Measurements from ENCODE around the gene PDGFD. TPM values are rescaled to one million over a fixed set of nuclear protein-coding genes. Genes with fewer than 3 reads are reported as not detected.

PDGFD gene
- total RNA-seq, 1 donor from 2014 or later: 5.0 TPM

DNA sequence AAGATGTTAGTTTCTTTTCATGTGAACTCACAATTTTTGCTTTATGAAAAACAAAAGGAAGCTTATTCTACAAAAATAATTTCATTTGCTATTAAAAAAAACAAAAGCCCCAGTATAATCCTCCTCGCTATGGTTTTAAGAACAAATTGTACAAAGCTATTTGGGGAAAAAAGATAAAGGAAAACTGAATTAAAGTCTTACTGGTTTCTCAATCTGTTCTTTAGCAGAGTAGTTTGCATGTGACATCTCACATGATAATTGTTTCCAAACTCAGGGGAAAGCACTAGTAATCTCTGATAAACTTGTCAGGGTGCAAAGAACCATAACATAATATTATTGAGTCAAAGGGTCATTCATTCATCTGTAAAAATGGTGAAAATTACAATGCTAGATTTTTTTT lies 130.4 kb downstream of the PDGFD start:
- intact Hi-C loops (cut with DNase I): no loop called here
- no peaks in the 10 kb centered on the region for H3K27me3 ChIP-seq
- H3K36me3 ChIP-seq: no peaks in the 10 kb centered on the region
- H3K9me3 ChIP-seq: no peaks in the 10 kb centered on the region
- ATAC-seq: no peak
- no peak for DNase-seq
- TF ChIP-seq, protein P1, sequence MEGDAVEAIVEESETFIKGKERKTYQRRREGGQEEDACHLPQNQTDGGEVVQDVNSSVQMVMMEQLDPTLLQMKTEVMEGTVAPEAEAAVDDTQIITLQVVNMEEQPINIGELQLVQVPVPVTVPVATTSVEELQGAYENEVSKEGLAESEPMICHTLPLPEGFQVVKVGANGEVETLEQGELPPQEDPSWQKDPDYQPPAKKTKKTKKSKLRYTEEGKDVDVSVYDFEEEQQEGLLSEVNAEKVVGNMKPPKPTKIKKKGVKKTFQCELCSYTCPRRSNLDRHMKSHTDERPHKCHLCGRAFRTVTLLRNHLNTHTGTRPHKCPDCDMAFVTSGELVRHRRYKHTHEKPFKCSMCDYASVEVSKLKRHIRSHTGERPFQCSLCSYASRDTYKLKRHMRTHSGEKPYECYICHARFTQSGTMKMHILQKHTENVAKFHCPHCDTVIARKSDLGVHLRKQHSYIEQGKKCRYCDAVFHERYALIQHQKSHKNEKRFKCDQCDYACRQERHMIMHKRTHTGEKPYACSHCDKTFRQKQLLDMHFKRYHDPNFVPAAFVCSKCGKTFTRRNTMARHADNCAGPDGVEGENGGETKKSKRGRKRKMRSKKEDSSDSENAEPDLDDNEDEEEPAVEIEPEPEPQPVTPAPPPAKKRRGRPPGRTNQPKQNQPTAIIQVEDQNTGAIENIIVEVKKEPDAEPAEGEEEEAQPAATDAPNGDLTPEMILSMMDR (IDR thresholded peaks at IDR 0.05): no peak
- no peak overlapping the region for H3K4me3 ChIP-seq
- no peaks in the 10 kb centered on the region for H3K4me1 ChIP-seq
- no peak overlapping the region for H3K27ac ChIP-seq

DNA sequence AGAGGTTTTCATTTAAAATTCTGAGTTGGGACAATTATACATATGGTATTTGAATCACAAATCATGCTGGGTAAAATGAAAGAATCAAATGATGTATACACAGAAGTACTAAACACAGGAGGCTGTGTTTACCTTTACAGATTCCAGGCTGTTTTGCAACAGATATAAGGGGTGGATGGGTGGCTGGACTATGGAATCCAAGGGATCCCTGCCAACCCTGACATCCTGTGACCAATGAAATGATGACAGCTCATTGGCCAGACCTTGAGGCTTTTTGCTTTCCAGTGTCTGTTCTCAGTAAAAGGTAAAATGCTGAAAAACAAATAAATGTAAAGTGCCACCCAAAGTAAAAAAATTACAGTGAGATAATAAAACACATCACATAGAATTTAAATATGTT lies 130.8 kb downstream of the PDGFD start:
- Histone ChIP-seq H3K4me1 (no peaks in the 10 kb centered on the region), H3K4me3 (no peak overlapping the region), H3K27me3 (no peaks in the 10 kb centered on the region), H3K27ac (no peak overlapping the region), H3K9me3 (no peaks in the 10 kb centered on the region), H3K36me3 (no peaks in the 10 kb centered on the region)
- no peak for ATAC-seq
- no peak for DNase-seq
- TF ChIP-seq, protein P1 (IDR thresholded peaks at IDR 0.05): no peak
- intact Hi-C loops (cut with DNase I): no loop called here

DNA sequence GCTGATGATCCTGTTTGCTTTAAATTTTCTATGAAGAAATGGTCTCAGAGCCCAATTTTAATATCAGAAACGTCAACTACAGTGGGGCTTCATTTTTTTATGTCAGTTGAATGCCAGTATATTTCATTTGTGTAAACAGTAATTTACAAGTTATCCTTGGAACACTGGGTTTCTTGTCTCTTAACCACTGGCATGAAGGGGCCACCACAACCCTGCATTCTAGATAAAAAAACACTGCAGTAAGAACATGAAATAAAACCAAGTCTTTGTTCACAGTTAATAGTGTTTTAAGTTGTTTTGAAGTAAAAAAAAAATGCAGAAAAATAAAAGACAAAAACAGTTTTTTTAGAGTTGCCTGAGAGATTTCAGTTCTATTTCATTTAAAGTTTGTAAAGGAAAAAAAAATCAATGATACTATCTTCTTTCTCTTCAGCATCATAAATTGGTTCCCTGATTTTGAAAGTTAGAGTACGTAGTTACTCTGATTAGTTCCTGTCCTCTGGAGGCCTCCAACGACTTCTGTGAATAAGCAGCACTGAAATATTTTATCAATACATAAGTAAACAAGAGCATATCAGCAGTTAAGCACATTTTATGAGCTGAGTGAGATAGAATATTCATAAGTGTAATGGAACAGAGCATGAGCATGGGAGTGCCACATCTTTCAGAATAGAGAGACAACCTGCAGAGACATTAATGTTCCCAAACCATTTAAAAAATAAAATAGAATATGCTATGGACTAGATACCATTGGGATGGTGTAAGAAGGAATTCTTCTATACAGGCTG lies 135.3 kb downstream of the PDGFD start:
- no peaks in the 10 kb centered on the region for H3K4me1 ChIP-seq
- TF ChIP-seq, protein P1 (IDR thresholded peaks at IDR 0.05): no peak
- intact Hi-C loops (cut with DNase I): no loop called here
- no peaks in the 10 kb centered on the region for H3K9me3 ChIP-seq
- no peak overlapping the region for H3K4me3 ChIP-seq
- ATAC-seq (no peak), DNase-seq (no peak)
- no peak overlapping the region for H3K27ac ChIP-seq
- no peaks in the 10 kb centered on the region for H3K27me3 ChIP-seq
- H3K36me3 ChIP-seq: no peaks in the 10 kb centered on the region

DNA sequence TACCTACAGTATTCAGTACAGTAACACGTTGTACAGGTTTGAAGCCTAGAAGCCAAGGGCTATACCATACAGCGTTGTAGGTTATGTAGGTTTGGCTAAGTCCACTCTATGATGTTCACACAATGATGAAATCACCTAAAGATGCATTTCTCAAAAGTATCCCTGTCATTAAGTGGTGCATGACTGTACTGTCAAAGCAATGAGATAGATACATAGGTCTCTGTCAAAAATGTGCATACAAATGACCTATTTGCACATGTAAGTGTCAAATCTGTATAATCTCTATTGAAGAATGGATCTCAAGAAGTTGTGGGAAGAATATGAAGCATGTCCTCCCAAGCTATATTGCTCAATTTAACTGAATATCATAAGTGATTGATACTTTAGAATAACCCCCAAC lies 139.4 kb downstream of the PDGFD start:
- Histone ChIP-seq H3K27me3 (no peaks in the 10 kb centered on the region), H3K27ac (no peak overlapping the region), H3K4me1 (no peaks in the 10 kb centered on the region), H3K36me3 (no peaks in the 10 kb centered on the region), H3K9me3 (no peaks in the 10 kb centered on the region), H3K4me3 (no peak overlapping the region)
- TF ChIP-seq, protein P1 (IDR thresholded peaks at IDR 0.05): no peak
- ATAC-seq (no peak), DNase-seq (no peak)
- intact Hi-C loops (cut with DNase I): no loop called here

DNA sequence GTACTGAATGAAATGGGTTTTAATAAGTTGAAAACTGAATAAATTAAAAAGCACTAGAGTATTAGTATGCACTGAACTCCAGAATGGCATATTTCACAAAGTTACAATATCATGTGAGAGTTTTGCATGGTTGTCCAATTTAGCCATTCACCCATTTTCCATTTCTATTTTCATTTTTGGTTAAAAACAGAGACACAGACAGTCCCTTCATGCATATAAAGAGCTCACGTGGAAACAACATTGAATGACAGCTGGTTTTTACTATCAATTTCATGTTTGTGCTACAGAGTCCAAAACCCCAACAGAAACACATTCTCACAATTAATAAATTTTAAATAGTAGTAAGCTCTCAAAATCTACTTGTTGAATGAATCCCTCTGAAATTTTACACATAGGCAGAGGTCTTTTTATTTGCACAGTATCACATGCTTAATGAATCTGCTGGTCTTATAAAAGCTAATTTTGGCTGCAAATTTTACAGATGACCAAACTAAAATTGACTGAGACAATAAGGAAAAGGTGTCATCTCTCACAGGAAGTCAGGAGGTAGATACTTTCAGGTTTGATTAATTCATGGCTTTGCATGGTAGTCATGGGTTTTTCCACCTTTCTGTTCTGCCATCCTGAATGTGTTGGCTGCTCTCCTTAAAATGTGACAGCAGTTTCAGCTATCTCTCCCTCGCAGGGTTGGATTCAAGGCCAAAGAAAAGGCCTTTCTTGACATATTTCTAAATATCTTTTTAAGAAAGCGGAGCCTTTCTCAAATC lies 148.1 kb downstream of the PDGFD start:
- Histone ChIP-seq H3K27me3 (no peaks in the 10 kb centered on the region), H3K27ac (no peak overlapping the region), H3K4me3 (no peak overlapping the region), H3K36me3 (no peaks in the 10 kb centered on the region), H3K9me3 (no peaks in the 10 kb centered on the region), H3K4me1 (no peaks in the 10 kb centered on the region)
- ATAC-seq: no peak
- no peak for DNase-seq
- TF ChIP-seq, protein P1 (IDR thresholded peaks at IDR 0.05): no peak
- intact Hi-C loops (cut with DNase I): no loop called here
